OCI-LY1 (cell line): Measurements from ENCODE around the gene ULK3.

ENCODE experiments used
- H2AFZ ChIP-seq: fragments of 200-600 bp; sonication (generic), shearing (Covaris generic); 2 replicates; pipeline ENCODE4 v1.6.0; 2014; ENCODE audit warnings: antibody characterized with exemption, mild to moderate bottlenecking, low read length
- H3F3A ChIP-seq: fragments of 200-600 bp; sonication (generic), shearing (Covaris generic); 2 replicates; pipeline ENCODE4 v1.6.0; 2014; ENCODE audit warnings: mild to moderate bottlenecking, antibody characterized with exemption, low read length, moderate library complexity; ENCODE audit not compliant: insufficient read depth
- H3K27ac ChIP-seq: fragments of 200-600 bp; sonication (generic); 2 replicates; pipeline ENCODE4 v1.5.1; 2014; ENCODE audit warnings: low read length, mixed run types, mild to moderate bottlenecking, low read depth; ENCODE audit not compliant: poor library complexity, severe bottlenecking
- H3K27me3 ChIP-seq: fragments of 200-600 bp; sonication (generic); 2 replicates; pipeline ENCODE4 v1.6.0; 2014; ENCODE audit warnings: antibody characterized with exemption, mild to moderate bottlenecking, low read length, moderate library complexity; ENCODE audit not compliant: insufficient read depth
- H3K36me3 ChIP-seq: fragments of 200-600 bp; sonication (generic); 2 replicates; pipeline ENCODE4 v1.6.1; 2014; ENCODE audit warnings: mild to moderate bottlenecking, antibody characterized with exemption, low read length, moderate library complexity, mixed read lengths; ENCODE audit not compliant: insufficient read depth
- H3K4me1 ChIP-seq: fragments of 200-600 bp; sonication (generic); 2 replicates; pipeline ENCODE4 v1.5.1; 2014; ENCODE audit warnings: mild to moderate bottlenecking, low read length, moderate library complexity; ENCODE audit not compliant: insufficient read depth, severe bottlenecking
- H3K4me2 ChIP-seq: fragments of 200-600 bp; sonication (generic), shearing (Covaris generic); 2 replicates; pipeline ENCODE4 v1.6.1; 2014; ENCODE audit warnings: low read length
- H3K4me3 ChIP-seq: fragments of 200-600 bp; sonication (generic); 2 replicates; pipeline ENCODE4 v1.5.1; 2014; ENCODE audit warnings: low read length, low read depth, mild to moderate bottlenecking, mixed read lengths; ENCODE audit not compliant: poor library complexity, severe bottlenecking
- H3K79me2 ChIP-seq: fragments of 200-600 bp; shearing (Covaris generic); 2 replicates; pipeline ENCODE4 v1.6.1; 2016; ENCODE audit warnings: mixed run types, low read length, mixed read lengths; ENCODE audit not compliant: insufficient read depth
- H3K9ac ChIP-seq: fragments of 200-600 bp; sonication (generic), shearing (Covaris generic); 2 replicates; pipeline ENCODE4 v1.6.1; 2014; ENCODE audit warnings: mild to moderate bottlenecking, low read length, mixed read lengths
- H3K9me2 ChIP-seq: fragments of 200-600 bp; sonication (generic), shearing (Covaris generic); 2 replicates; pipeline ENCODE4 v1.6.1; 2014; ENCODE audit warnings: low read depth, mild to moderate bottlenecking, low read length, mixed read lengths
- H3K9me3 ChIP-seq: fragments of 200-600 bp; shearing (Covaris generic); 2 replicates; pipeline ENCODE4 v1.6.1; 2014; ENCODE audit warnings: low read length, mixed read lengths
- H4K20me1 ChIP-seq: fragments of 200-600 bp; sonication (generic), shearing (Covaris generic); 2 replicates; pipeline ENCODE4 v1.6.0; 2016; ENCODE audit warnings: mild to moderate bottlenecking, low read length; ENCODE audit not compliant: insufficient read depth
- EZH2 ChIP-seq: fragments of 200-600 bp; sonication (generic), shearing (Covaris generic); IDR thresholded peaks from 2 replicates; pipeline ENCODE4 v1.8.0; 2017; ENCODE audit warnings: borderline replicate concordance, mixed run types, mild to moderate bottlenecking, antibody characterized with exemption, low read length, moderate library complexity, mixed read lengths
- TF ChIP-seq, protein P1 (sequence below): fragments of 200-600 bp; sonication (generic), shearing (Covaris generic); IDR thresholded peaks from 2 replicates; pipeline ENCODE4 v1.5.1; 2017; ENCODE audit warnings: mild to moderate bottlenecking, antibody characterized with exemption, low read length, moderate library complexity, mixed read lengths

The ULK3 gene

DNA sequence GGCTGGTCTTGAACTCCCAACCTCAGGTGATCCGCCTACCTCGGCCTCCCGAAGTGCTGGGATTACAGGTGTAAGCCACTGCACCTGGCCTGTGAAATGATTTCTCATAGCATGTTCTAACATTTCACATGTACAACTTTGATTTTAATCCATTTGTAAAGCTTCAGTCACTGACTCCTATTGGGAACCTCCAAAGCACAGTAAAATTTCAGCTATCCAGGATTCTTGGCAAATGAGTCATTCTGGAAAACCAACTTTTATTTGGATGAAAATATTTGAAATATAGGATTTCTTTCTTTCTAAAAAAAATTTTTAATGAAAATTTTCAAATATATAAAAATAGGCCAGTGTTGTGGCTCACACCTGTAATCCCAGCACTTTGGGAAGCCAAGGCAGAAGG is 33.0 kb downstream of the ULK3 start:
- no peak overlapping the region for H3K4me2 ChIP-seq
- TF ChIP-seq EZH2: no peak
- TF ChIP-seq, protein P1, sequence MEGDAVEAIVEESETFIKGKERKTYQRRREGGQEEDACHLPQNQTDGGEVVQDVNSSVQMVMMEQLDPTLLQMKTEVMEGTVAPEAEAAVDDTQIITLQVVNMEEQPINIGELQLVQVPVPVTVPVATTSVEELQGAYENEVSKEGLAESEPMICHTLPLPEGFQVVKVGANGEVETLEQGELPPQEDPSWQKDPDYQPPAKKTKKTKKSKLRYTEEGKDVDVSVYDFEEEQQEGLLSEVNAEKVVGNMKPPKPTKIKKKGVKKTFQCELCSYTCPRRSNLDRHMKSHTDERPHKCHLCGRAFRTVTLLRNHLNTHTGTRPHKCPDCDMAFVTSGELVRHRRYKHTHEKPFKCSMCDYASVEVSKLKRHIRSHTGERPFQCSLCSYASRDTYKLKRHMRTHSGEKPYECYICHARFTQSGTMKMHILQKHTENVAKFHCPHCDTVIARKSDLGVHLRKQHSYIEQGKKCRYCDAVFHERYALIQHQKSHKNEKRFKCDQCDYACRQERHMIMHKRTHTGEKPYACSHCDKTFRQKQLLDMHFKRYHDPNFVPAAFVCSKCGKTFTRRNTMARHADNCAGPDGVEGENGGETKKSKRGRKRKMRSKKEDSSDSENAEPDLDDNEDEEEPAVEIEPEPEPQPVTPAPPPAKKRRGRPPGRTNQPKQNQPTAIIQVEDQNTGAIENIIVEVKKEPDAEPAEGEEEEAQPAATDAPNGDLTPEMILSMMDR: no peak
- H3K4me3 ChIP-seq: no peak overlapping the region
- H3K36me3 ChIP-seq: peaks cover 4% of the 10 kb centered on the region; the same call in 1 of the 2 replicates
- no peaks in the 10 kb centered on the region for H3K9me3 ChIP-seq
- H3K79me2 ChIP-seq: no peaks in the 10 kb centered on the region
- H3K9ac ChIP-seq: no peak overlapping the region
- no peaks in the 10 kb centered on the region for H3K4me1 ChIP-seq
- no peaks in the 10 kb centered on the region for H3K9me2 ChIP-seq
- H3K27me3 ChIP-seq: no peaks in the 10 kb centered on the region; the same call in 1 of the 2 replicates
- H3F3A ChIP-seq: no peaks in the 10 kb centered on the region
- H3K27ac ChIP-seq: no peak overlapping the region
- no peak overlapping the region for H2AFZ ChIP-seq
- no peaks in the 10 kb centered on the region for H4K20me1 ChIP-seq

DNA sequence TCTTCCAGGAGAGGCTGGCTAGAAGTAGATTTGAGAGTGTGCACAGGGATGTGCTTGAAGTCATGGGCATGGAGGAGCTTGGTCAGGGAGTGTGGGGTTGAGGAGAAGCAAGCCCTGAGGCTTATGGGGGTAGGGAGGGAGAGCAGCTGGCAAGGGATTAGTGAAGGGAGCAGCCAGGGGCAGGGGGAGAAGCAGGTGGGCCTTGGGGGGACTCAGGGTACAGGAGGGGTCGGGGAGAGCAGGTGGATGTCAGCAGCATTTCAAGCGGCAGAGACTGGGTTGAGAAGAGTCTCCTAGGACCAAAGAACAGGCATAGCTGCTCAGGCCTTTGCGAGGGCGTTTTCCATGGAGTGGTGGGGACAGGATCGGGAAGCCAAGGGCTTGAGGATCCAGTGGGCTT is 33.7 kb downstream of the ULK3 start:
- Histone ChIP-seq H4K20me1 (no peaks in the 10 kb centered on the region), H2AFZ (no peak overlapping the region), H3K79me2 (no peaks in the 10 kb centered on the region), H3K27ac (no peak overlapping the region), H3F3A (no peaks in the 10 kb centered on the region), H3K4me2 (no peak overlapping the region), H3K9me2 (no peaks in the 10 kb centered on the region), H3K9ac (no peak overlapping the region), H3K9me3 (no peaks in the 10 kb centered on the region), H3K27me3 (no peaks in the 10 kb centered on the region; the same call in 1 of the 2 replicates), H3K4me1 (no peaks in the 10 kb centered on the region), H3K36me3 (peaks cover 11% of the 10 kb centered on the region), H3K4me3 (no peak overlapping the region)
- no peak for TF ChIP-seq EZH2
- TF ChIP-seq, protein P1: no peak

DNA sequence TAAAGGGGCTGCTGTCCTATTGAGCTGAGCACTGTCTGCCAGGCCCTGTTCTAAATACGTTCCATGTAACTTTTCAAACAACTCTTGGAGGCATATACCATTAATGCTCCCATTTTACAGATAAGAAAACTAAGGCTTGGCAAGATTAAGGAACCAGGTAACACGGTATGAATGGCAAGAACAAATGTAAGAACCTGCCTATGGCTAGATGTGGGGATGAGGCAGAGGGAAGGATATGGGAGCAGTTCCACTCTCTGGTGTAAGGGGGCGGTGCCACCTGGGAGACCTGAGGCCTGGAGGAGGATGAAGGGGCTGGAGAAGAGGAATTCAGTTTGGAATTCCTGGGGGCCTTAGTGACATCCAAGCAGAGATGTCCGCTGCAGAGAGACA is 34.1 kb downstream of the ULK3 start:
- H3K9ac ChIP-seq: no peak overlapping the region
- no peaks in the 10 kb centered on the region for H3F3A ChIP-seq
- no peak overlapping the region for H3K27ac ChIP-seq

More for the DNA sequence above, 34.1 kb downstream of the ULK3 start:
- H3K4me2 ChIP-seq: no peak overlapping the region
- H3K36me3 ChIP-seq: peaks cover 15% of the 10 kb centered on the region
- no peaks in the 10 kb centered on the region for H4K20me1 ChIP-seq
- no peaks in the 10 kb centered on the region for H3K9me2 ChIP-seq
- no peaks in the 10 kb centered on the region; the same call in 1 of the 2 replicates for H3K27me3 ChIP-seq
- H3K9me3 ChIP-seq: no peaks in the 10 kb centered on the region
- H3K4me1 ChIP-seq: no peaks in the 10 kb centered on the region
- H3K4me3 ChIP-seq: no peak overlapping the region
- TF ChIP-seq, protein P1: peak; percentile 27; the same call in 1 of the 2 replicates
- TF ChIP-seq EZH2: no peak
- no peak overlapping the region for H2AFZ ChIP-seq
- no peaks in the 10 kb centered on the region for H3K79me2 ChIP-seq
